AG04449 (cell line): ENCODE measurements around the gene LRFN5.

Source experiments
- CTCF ChIA-PET: fragments of 350-600 bp; formaldehyde crosslinking; extraction: SDS; loops from one replicate; lab custom pipeline; 2021; ENCODE audit warnings: antibody characterized with exemption; lab: Yijun Ruan, JAX
- POLR2A ChIA-PET: fragments of 400-600, 350-600 bp; formaldehyde crosslinking; extraction: SDS; loops from one replicate; lab custom pipeline; 2020; ENCODE audit warnings: antibody characterized with exemption, inconsistent platforms; lab: Yijun Ruan, JAX
- DNase-seq: peaks from one replicate; pipeline ENCODE4 v3.0.0-alpha.2; 2010; ENCODE audit warnings: low read depth, low spot score
- H3K4me3 ChIP-seq: 2 replicates; pipeline ENCODE4 v1.5.1; 2011; ENCODE audit warnings: low read depth, mild to moderate bottlenecking, control low read depth, low read length
- CTCF ChIP-seq: IDR thresholded peaks from one replicate; pipeline ENCODE4 v1.5.1; 2011; ENCODE audit warnings: mild to moderate bottlenecking, moderate library complexity, low read length, control low read depth, inconsistent platforms; ENCODE audit not compliant: insufficient read depth; ENCODE audit errors: missing control alignments

The LRFN5 gene

GRCh38 chr14:41915732-41916131 is 309.1 kb downstream of the LRFN5 start:
- ChIA-PET POLR2A (no interaction called here), CTCF (no interaction called here)
- no peak overlapping the region for H3K4me3 ChIP-seq
- no peak for TF ChIP-seq CTCF
- no peak for DNase-seq

GRCh38 chr14:41916313-41916712 is 309.6 kb downstream of the LRFN5 start:
- POLR2A ChIA-PET: no interaction called here
- CTCF ChIA-PET: no interaction called here
- no peak for DNase-seq
- H3K4me3 ChIP-seq: no peak overlapping the region
- no peak for TF ChIP-seq CTCF

GRCh38 chr14:41925409-41925808 is 318.7 kb downstream of the LRFN5 start:
- peak; percentile 23 for TF ChIP-seq CTCF
- H3K4me3 ChIP-seq: no peak overlapping the region
- DNase-seq: no peak
- ChIA-PET CTCF (no interaction called here), POLR2A (no interaction called here)

- no peak for DNase-seq
- CTCF ChIA-PET: no interaction called here
- POLR2A ChIA-PET: no interaction called here
- TF ChIP-seq CTCF: no peak
- H3K4me3 ChIP-seq: no peak overlapping the region
Measured at GRCh38 chr14:41950428-41951151, 343.9 kb downstream of the LRFN5 start.
